Measurements from ENCODE around the gene SH3RF3.

SH3RF3 gene

GRCh38 chr2:109208951-109209335 lies 79.9 kb downstream of the SH3RF3 start:
- H3K27me3 ChIP-seq (ENCODE audit: insufficient read depth, low read depth) = no peaks in the 10 kb centered on the region
- H3K27ac ChIP-seq = no peak overlapping the region
- TF ChIP-seq, protein P1, sequence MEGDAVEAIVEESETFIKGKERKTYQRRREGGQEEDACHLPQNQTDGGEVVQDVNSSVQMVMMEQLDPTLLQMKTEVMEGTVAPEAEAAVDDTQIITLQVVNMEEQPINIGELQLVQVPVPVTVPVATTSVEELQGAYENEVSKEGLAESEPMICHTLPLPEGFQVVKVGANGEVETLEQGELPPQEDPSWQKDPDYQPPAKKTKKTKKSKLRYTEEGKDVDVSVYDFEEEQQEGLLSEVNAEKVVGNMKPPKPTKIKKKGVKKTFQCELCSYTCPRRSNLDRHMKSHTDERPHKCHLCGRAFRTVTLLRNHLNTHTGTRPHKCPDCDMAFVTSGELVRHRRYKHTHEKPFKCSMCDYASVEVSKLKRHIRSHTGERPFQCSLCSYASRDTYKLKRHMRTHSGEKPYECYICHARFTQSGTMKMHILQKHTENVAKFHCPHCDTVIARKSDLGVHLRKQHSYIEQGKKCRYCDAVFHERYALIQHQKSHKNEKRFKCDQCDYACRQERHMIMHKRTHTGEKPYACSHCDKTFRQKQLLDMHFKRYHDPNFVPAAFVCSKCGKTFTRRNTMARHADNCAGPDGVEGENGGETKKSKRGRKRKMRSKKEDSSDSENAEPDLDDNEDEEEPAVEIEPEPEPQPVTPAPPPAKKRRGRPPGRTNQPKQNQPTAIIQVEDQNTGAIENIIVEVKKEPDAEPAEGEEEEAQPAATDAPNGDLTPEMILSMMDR (conservative IDR thresholded peaks at IDR 0.05; ENCODE audit: low read depth, low read length) = no peak
- H3K4me1 ChIP-seq (ENCODE audit: low read depth, poor library complexity, severe bottlenecking) = peaks cover 14% of the 10 kb centered on the region
- H3K4me2 ChIP-seq = no peak overlapping the region
- H3K9ac ChIP-seq = no peak overlapping the region
- H3K79me2 ChIP-seq (ENCODE audit: insufficient read depth, low read depth) = no peaks in the 10 kb centered on the region
- no peaks in the 10 kb centered on the region for H4K20me1 ChIP-seq (ENCODE audit: insufficient read depth)
- no peak overlapping the region for H3K4me3 ChIP-seq (IDR thresholded peaks at IDR 0.05; ENCODE audit: insufficient read depth, low read depth, low read length)
- no peak overlapping the region for H2AFZ ChIP-seq (ENCODE audit: low read depth)
- H3K36me3 ChIP-seq (ENCODE audit: insufficient read depth) = no peaks in the 10 kb centered on the region

DNA sequence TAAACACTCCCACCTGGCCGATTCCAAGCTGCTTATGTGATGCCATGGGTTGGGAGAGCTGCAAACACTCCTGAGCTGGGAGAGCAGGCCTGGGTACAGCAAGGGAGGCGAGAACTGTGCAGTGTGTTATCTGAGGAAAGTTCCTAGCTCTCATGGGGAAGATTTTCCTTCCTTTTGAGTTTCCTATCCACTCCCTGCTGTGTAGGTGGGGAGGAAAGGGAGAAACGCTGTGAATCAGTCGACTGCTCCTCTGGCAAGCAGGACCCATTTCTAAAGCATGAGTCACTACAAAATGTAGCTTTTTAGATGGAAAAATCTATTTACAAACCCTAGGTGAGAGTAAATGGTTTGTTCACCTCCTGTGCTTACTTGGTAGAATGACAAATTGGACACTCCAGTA lies 80.4 kb downstream of the SH3RF3 start:
- no peak overlapping the region for H2AFZ ChIP-seq (ENCODE audit: low read depth)
- H3K4me2 ChIP-seq = no peak overlapping the region
- no peaks in the 10 kb centered on the region for H3K36me3 ChIP-seq (ENCODE audit: insufficient read depth)
- H4K20me1 ChIP-seq (ENCODE audit: insufficient read depth) = no peaks in the 10 kb centered on the region
- H3K27ac ChIP-seq = no peak overlapping the region
- H3K9ac ChIP-seq = no peak overlapping the region
- H3K79me2 ChIP-seq (ENCODE audit: insufficient read depth, low read depth) = no peaks in the 10 kb centered on the region
- no peaks in the 10 kb centered on the region for H3K27me3 ChIP-seq (ENCODE audit: insufficient read depth, low read depth)
- H3K4me1 ChIP-seq (ENCODE audit: low read depth, poor library complexity, severe bottlenecking) = peaks cover 17% of the 10 kb centered on the region
- no peak overlapping the region for H3K4me3 ChIP-seq (IDR thresholded peaks at IDR 0.05; ENCODE audit: insufficient read depth, low read depth, low read length)
- TF ChIP-seq, protein P1 (conservative IDR thresholded peaks at IDR 0.05; ENCODE audit: low read depth, low read length) = no peak

- Histone ChIP-seq H3K27ac (no peak overlapping the region), H3K27me3 (ENCODE audit: insufficient read depth, low read depth) (no peaks in the 10 kb centered on the region), H3K4me1 (ENCODE audit: low read depth, poor library complexity, severe bottlenecking) (peaks cover 23% of the 10 kb centered on the region), H3K4me3 (IDR thresholded peaks at IDR 0.05; ENCODE audit: insufficient read depth, low read depth, low read length) (no peak overlapping the region), H3K4me2 (no peak overlapping the region), H2AFZ (ENCODE audit: low read depth) (no peak overlapping the region), H3K9ac (no peak overlapping the region), H3K79me2 (ENCODE audit: insufficient read depth, low read depth) (no peaks in the 10 kb centered on the region), H3K36me3 (ENCODE audit: insufficient read depth) (no peaks in the 10 kb centered on the region), H4K20me1 (ENCODE audit: insufficient read depth) (no peaks in the 10 kb centered on the region)
- TF ChIP-seq, protein P1 (conservative IDR thresholded peaks at IDR 0.05; ENCODE audit: low read depth, low read length) = no peak
Measured at GRCh38 chr2:109209941-109210340, 80.9 kb downstream of the SH3RF3 start.

DNA sequence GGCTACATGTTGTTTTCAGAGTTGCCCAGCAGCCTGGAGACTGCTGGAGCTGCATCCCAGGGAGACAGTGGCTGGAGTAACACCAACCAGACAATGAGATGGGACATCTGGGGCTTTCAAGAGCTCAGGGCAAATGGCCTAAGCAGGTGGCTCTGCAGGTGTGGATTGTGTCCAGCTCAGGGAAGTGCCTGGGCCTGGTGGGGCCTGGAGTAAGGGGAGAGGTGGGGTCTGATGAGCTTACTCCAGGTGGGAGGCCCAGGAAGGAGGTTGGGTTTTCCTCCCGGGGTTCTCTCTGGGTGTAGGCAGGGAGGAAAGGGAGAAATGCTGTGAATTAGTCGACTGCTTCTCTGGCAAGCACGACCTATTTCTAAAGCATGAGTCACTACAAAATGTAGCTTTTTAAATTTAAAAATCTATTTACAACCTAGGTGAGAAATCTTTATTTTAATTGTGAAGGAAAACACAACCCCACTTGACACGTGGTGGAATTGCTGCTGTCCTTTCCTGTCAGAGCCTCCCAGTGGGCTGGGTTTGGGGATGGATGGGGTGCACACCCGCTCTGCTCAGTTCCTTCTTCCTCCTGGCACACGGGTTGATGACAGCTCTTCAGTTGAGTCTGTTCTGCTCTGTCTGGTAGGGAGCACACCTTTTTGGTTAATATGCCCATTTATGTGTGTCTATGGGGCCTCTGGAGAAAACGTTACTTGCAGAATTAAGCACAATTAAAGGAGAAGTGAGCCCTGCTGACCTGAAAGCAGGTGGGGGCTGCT lies 81.6 kb downstream of the SH3RF3 start:
- Histone ChIP-seq H3K4me2 (no peak overlapping the region), H4K20me1 (ENCODE audit: insufficient read depth) (no peaks in the 10 kb centered on the region), H3K27me3 (ENCODE audit: insufficient read depth, low read depth) (no peaks in the 10 kb centered on the region), H3K9ac (no peak overlapping the region), H2AFZ (ENCODE audit: low read depth) (no peak overlapping the region), H3K36me3 (ENCODE audit: insufficient read depth) (no peaks in the 10 kb centered on the region), H3K27ac (no peak overlapping the region), H3K4me1 (ENCODE audit: low read depth, poor library complexity, severe bottlenecking) (peaks cover 29% of the 10 kb centered on the region), H3K79me2 (ENCODE audit: insufficient read depth, low read depth) (no peaks in the 10 kb centered on the region), H3K4me3 (IDR thresholded peaks at IDR 0.05; ENCODE audit: insufficient read depth, low read depth, low read length) (no peak overlapping the region)
- TF ChIP-seq, protein P1 (conservative IDR thresholded peaks at IDR 0.05; ENCODE audit: low read depth, low read length) = no peak

Data from KMS-11 (cell line).